ENCODE data around the gene SPEF2. TPM values are rescaled to one million over a fixed set of nuclear protein-coding genes. Genes with fewer than 3 reads are reported as not detected.
"Not testable (repeated sequence)": the region's sequence is repeated elsewhere in the genome, so short reads cannot be mapped to it uniquely, and the experiment has no call there.

SPEF2 gene
- total and polyA plus RNA-seq, 3 experiments from 2014 or later, result 5.3 to 6.8 (median 5.5) TPM

GRCh38 chr5:35855187-35855586 lies 237.5 kb downstream of the SPEF2 start:
- Histone ChIP-seq H3K4me3 (ENCODE audit: low read length) (peak overlapping the region; percentile 93), H3K36me3 (ENCODE audit: insufficient read depth, low read length) (peaks cover 16% of the 10 kb centered on the region), H3K9me3 (ENCODE audit: low read length) (no peaks in the 10 kb centered on the region), H3K27me3 (ENCODE audit: insufficient read depth, low read length, poor library complexity, severe bottlenecking) (no peaks in the 10 kb centered on the region), H3K4me1 (ENCODE audit: insufficient read depth, low read length) (peaks cover 59% of the 10 kb centered on the region), H3K27ac (ENCODE audit: low read depth, low read length) (peak overlapping the region; percentile 95)
- Mint-ChIP-seq H3K27me3 (peaks cover 0 to 1% of the 10 kb centered on the region in 2 donors), H3K4me1 (peaks cover 58 to 71% (median 61%) of the 10 kb centered on the region in 3 donors), H3K27ac (peak overlapping the region; percentile 94 to 100 (median 100)), H3K9me3 (peaks cover 0 to 6% (median 0%) of the 10 kb centered on the region in 5 donors), H3K36me3 (peaks cover 20 to 59% (median 31%) of the 10 kb centered on the region in 3 donors), H3K4me3 (peak overlapping the region; percentile 90 to 97 (median 93))
- peak in 2 of 5 donors; percentile 37 to 46 for DNase-seq
- ChIA-PET CTCF (interaction anchor here (1.0 to 12.0 kb wide), 13 partner anchors 14 to 76 kb away, joined by 3 to 165 read pairs (median 4); no protein-coding TSS in a partner anchor), POLR2A (interaction anchor here (0.9 to 7.0 kb wide), 11 partner anchors 8 to 77 kb away, joined by 3 to 125 read pairs (median 9); no protein-coding TSS in a partner anchor)

GRCh38 chr5:35856186-35856764 lies 238.6 kb downstream of the SPEF2 start:
- H3K9me3 ChIP-seq (ENCODE audit: low read length); H3K27me3 ChIP-seq (ENCODE audit: insufficient read depth, low read length, poor library complexity, severe bottlenecking); H3K27me3 Mint-ChIP-seq; DNase-seq; H3K9me3 Mint-ChIP-seq: not testable (repeated sequence)
- ChIA-PET CTCF (interaction anchor here (1.4 to 12.0 kb wide), 7 partner anchors 25 to 78 kb away, joined by 3 to 165 read pairs (median 12); no protein-coding TSS in a partner anchor), POLR2A (interaction anchor here (0.8 to 7.0 kb wide), 9 partner anchors 13 to 75 kb away, joined by 3 to 125 read pairs (median 4); no protein-coding TSS in a partner anchor)
- H3K36me3 Mint-ChIP-seq, result peaks cover 31 to 70% (median 42%) of the 10 kb centered on the region in 3 donors
- Histone ChIP-seq H3K4me1 (ENCODE audit: insufficient read depth, low read length) (peaks cover 55% of the 10 kb centered on the region), H3K36me3 (ENCODE audit: insufficient read depth, low read length) (peaks cover 24% of the 10 kb centered on the region), H3K27ac (ENCODE audit: low read depth, low read length) (peak overlapping the region; percentile 95), H3K4me3 (ENCODE audit: low read length) (peak overlapping the region; percentile 93)
- H3K27ac Mint-ChIP-seq, result peak overlapping the region; percentile 68 to 100 (median 98)
- H3K4me1 Mint-ChIP-seq, result peaks cover 56 to 71% (median 59%) of the 10 kb centered on the region in 3 donors
- peak overlapping the region; percentile 90 to 97 (median 93) for H3K4me3 Mint-ChIP-seq

- POLR2A ChIA-PET, result interaction anchor here (0.7 to 7.0 kb wide), 13 partner anchors 10 to 75 kb away, joined by 3 to 125 read pairs (median 4); no protein-coding TSS in a partner anchor
- peaks cover 55% of the 10 kb centered on the region for H3K4me1 ChIP-seq (ENCODE audit: insufficient read depth, low read length)
Measured at GRCh38 chr5:35856765-35857351, 239.2 kb downstream of the SPEF2 start, which contains the start of gene IL7R. Gene IL7R (plus strand): TSS chr5:35856891. CDS start chr5:35856978, 87 bp downstream.

GRCh38 chr5:35857606-35858205 lies 240.0 kb downstream of the SPEF2 start:
- Histone ChIP-seq H3K9me3 (ENCODE audit: low read length) (no peaks in the 10 kb centered on the region), H3K27ac (ENCODE audit: low read depth, low read length) (peak overlapping the region; percentile 95), H3K36me3 (ENCODE audit: insufficient read depth, low read length) (peaks cover 39% of the 10 kb centered on the region), H3K4me1 (ENCODE audit: insufficient read depth, low read length) (peaks cover 55% of the 10 kb centered on the region), H3K27me3 (ENCODE audit: insufficient read depth, low read length, poor library complexity, severe bottlenecking) (no peaks in the 10 kb centered on the region), H3K4me3 (ENCODE audit: low read length) (peak overlapping the region; percentile 93)
- Mint-ChIP-seq H3K4me1 (peaks cover 56 to 71% (median 59%) of the 10 kb centered on the region in 3 donors), H3K9me3 (peaks cover 0 to 6% (median 0%) of the 10 kb centered on the region in 5 donors), H3K36me3 (peaks cover 45 to 81% (median 57%) of the 10 kb centered on the region in 3 donors), H3K4me3 (peak overlapping the region; percentile 90 to 97 (median 93)), H3K27me3 (peaks cover 0 to 1% of the 10 kb centered on the region in 2 donors), H3K27ac (peak overlapping the region; percentile 68 to 100 (median 98))
- CTCF ChIA-PET, result interaction anchor here (1.1 to 12.0 kb wide), 11 partner anchors 8 to 241 kb away, joined by 3 to 165 read pairs (median 7); no protein-coding TSS in a partner anchor
- DNase-seq, result peak in 1 of 5 donors; percentile 31
- POLR2A ChIA-PET, result interaction anchor here (1.4 to 7.0 kb wide), 10 partner anchors 10 to 79 kb away, joined by 3 to 125 read pairs (median 10); no protein-coding TSS in a partner anchor

More at GRCh38 chr5:35856765-35857351, 239.2 kb downstream of the SPEF2 start, which contains the start of gene IL7R:
- Histone ChIP-seq H3K27me3 (ENCODE audit: insufficient read depth, low read length, poor library complexity, severe bottlenecking) (no peaks in the 10 kb centered on the region), H3K36me3 (ENCODE audit: insufficient read depth, low read length) (peaks cover 30% of the 10 kb centered on the region), H3K9me3 (ENCODE audit: low read length) (no peaks in the 10 kb centered on the region), H3K4me3 (ENCODE audit: low read length) (peak within 1 kb of the TSS; percentile 93), H3K27ac (ENCODE audit: low read depth, low read length) (peak within 1 kb of the TSS; percentile 95)
- peak in 2 of 5 donors; percentile 79 to 82 for DNase-seq
- peaks cover 0 to 1% of the 10 kb centered on the region in 2 donors for H3K27me3 Mint-ChIP-seq
- peaks cover 37 to 76% (median 48%) of the 10 kb centered on the region in 3 donors for H3K36me3 Mint-ChIP-seq
- CTCF ChIA-PET, result interaction anchor here (1.4 to 12.0 kb wide), 8 partner anchors 24 to 78 kb away, joined by 3 to 165 read pairs (median 14); no protein-coding TSS in a partner anchor
- H3K4me1 Mint-ChIP-seq, result peaks cover 56 to 71% (median 59%) of the 10 kb centered on the region in 3 donors
- H3K9me3 Mint-ChIP-seq, result peaks cover 0 to 6% (median 0%) of the 10 kb centered on the region in 5 donors
- H3K4me3 Mint-ChIP-seq, result peak within 1 kb of the TSS; percentile 90 to 97 (median 93)
- H3K27ac Mint-ChIP-seq, result peak within 1 kb of the TSS; percentile 68 to 100 (median 100)

GRCh38 chr5:35859101-35859661 lies 241.5 kb downstream of the SPEF2 start:
- H3K4me3 Mint-ChIP-seq, result peak overlapping the region; percentile 93 to 99 (median 97)
- Histone ChIP-seq H3K4me1 (ENCODE audit: insufficient read depth, low read length) (peaks cover 49% of the 10 kb centered on the region), H3K36me3 (ENCODE audit: insufficient read depth, low read length) (peaks cover 53% of the 10 kb centered on the region), H3K9me3 (ENCODE audit: low read length) (no peaks in the 10 kb centered on the region), H3K4me3 (ENCODE audit: low read length) (peak overlapping the region; percentile 93), H3K27ac (ENCODE audit: low read depth, low read length) (peak overlapping the region; percentile 95), H3K27me3 (ENCODE audit: insufficient read depth, low read length, poor library complexity, severe bottlenecking) (no peaks in the 10 kb centered on the region)
- peak overlapping the region; percentile 84 to 99 (median 96) for H3K27ac Mint-ChIP-seq
- H3K4me1 Mint-ChIP-seq, result peaks cover 55 to 71% (median 59%) of the 10 kb centered on the region in 3 donors
- H3K27me3 Mint-ChIP-seq, result no peaks in the 10 kb centered on the region
- ChIA-PET POLR2A (interaction anchor here (0.6 to 7.0 kb wide), 20 partner anchors 8 to 1809 kb away, joined by 3 to 125 read pairs (median 6); no protein-coding TSS in a partner anchor), CTCF (interaction anchor here (0.9 to 12.0 kb wide), 15 partner anchors 11 to 208 kb away, joined by 3 to 165 read pairs (median 7); no protein-coding TSS in a partner anchor)
- peaks cover 58 to 83% (median 71%) of the 10 kb centered on the region in 3 donors for H3K36me3 Mint-ChIP-seq
- H3K9me3 Mint-ChIP-seq, result peaks cover 0 to 6% (median 0%) of the 10 kb centered on the region in 5 donors
- DNase-seq, result peak in 2 of 5 donors; percentile 61 to 69

- no peaks in the 10 kb centered on the region for H3K27me3 ChIP-seq (ENCODE audit: insufficient read depth, low read length, poor library complexity, severe bottlenecking)
- Mint-ChIP-seq H3K4me1 (peaks cover 51 to 71% (median 58%) of the 10 kb centered on the region in 3 donors), H3K4me3 (peak overlapping the region; percentile 93 to 99 (median 97)), H3K36me3 (peaks cover 70 to 90% (median 86%) of the 10 kb centered on the region in 3 donors), H3K27ac (peak overlapping the region; percentile 84 to 99 (median 96)), H3K9me3 (peaks cover 0 to 10% (median 0%) of the 10 kb centered on the region in 5 donors), H3K27me3 (no peaks in the 10 kb centered on the region)
- H3K4me1 ChIP-seq (ENCODE audit: insufficient read depth, low read length), result peaks cover 37% of the 10 kb centered on the region
- no peak for DNase-seq
- H3K9me3 ChIP-seq (ENCODE audit: low read length), result no peaks in the 10 kb centered on the region
- H3K27ac ChIP-seq (ENCODE audit: low read depth, low read length), result peak overlapping the region; percentile 95
- H3K36me3 ChIP-seq (ENCODE audit: insufficient read depth, low read length), result peaks cover 57% of the 10 kb centered on the region
- H3K4me3 ChIP-seq (ENCODE audit: low read length), result peak overlapping the region; percentile 93
- ChIA-PET CTCF (interaction anchor here (2.5 to 12.0 kb wide), 5 partner anchors 12 to 210 kb away, joined by 7 to 165 read pairs (median 26); no protein-coding TSS in a partner anchor), POLR2A (interaction anchor here (1.4 to 3.9 kb wide), 3 partner anchors 9 to 49 kb away, joined by 6 to 30 read pairs (median 24); no protein-coding TSS in a partner anchor)
Measured at GRCh38 chr5:35860686-35861085, 243.0 kb downstream of the SPEF2 start.
